Astrocyte (in vitro differentiated cells and primary cell): ENCODE measurements around the gene MED22.

Experiments used
- EZH2 ChIP-seq: IDR thresholded peaks from 2 replicates; pipeline ENCODE4 v1.6.1; 2012; ENCODE audit warnings: mild to moderate bottlenecking, low read length, inconsistent platforms; ENCODE audit not compliant: insufficient read depth
- TF ChIP-seq, protein P1 (sequence below): IDR thresholded peaks from 2 replicates; pipeline ENCODE4 v1.5.1; 2011; ENCODE audit warnings: low read depth, mild to moderate bottlenecking, inconsistent platforms, low read length, moderate library complexity; ENCODE audit not compliant: insufficient read depth

DNA sequence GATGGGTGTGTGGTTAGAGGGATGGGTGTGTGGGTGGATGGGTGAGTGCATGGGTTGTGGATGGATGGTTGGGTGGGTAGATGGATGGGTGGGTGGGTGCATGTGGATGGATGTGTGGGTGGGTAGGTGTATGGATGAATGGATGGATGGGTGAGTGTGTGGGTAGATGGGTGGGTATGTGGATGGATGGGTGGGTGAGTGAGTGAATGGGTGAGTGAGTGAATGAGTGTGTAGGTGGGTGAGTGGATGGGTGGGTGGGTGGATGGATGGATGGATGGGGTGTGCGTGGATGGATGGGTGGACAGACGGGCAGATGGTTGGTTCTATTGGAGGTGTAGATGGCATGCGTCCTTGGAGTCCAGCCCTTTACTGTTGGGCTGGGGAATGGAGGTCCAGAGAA lies 45.5 kb upstream of the MED22 start:
- TF ChIP-seq, protein P1, sequence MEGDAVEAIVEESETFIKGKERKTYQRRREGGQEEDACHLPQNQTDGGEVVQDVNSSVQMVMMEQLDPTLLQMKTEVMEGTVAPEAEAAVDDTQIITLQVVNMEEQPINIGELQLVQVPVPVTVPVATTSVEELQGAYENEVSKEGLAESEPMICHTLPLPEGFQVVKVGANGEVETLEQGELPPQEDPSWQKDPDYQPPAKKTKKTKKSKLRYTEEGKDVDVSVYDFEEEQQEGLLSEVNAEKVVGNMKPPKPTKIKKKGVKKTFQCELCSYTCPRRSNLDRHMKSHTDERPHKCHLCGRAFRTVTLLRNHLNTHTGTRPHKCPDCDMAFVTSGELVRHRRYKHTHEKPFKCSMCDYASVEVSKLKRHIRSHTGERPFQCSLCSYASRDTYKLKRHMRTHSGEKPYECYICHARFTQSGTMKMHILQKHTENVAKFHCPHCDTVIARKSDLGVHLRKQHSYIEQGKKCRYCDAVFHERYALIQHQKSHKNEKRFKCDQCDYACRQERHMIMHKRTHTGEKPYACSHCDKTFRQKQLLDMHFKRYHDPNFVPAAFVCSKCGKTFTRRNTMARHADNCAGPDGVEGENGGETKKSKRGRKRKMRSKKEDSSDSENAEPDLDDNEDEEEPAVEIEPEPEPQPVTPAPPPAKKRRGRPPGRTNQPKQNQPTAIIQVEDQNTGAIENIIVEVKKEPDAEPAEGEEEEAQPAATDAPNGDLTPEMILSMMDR, result no peak
- no peak for TF ChIP-seq EZH2
